Endothelial cell (in vitro differentiated cells): ENCODE data around the gene CLCA1. TPM values are rescaled to one million over a fixed set of nuclear protein-coding genes. Genes with fewer than 3 reads are reported as not detected.

Experiments
- DNase-seq: peaks from one replicate; pipeline ENCODE4 v3.0.0; 2021; ENCODE audit warnings: low spot score
- H3K27ac Mint-ChIP-seq: one replicate; pipeline ENCODE4 v1.8.0; 2021; ENCODE audit warnings: mixed read lengths, inconsistent platforms; ENCODE audit not compliant: unreplicated experiment
- H3K27me3 Mint-ChIP-seq: one replicate; pipeline ENCODE4 v1.8.0; 2021; ENCODE audit warnings: mild to moderate bottlenecking, moderate library complexity, mixed read lengths, inconsistent platforms; ENCODE audit not compliant: unreplicated experiment
- H3K36me3 Mint-ChIP-seq: one replicate; pipeline ENCODE4 v1.8.0; 2021; ENCODE audit warnings: mild to moderate bottlenecking, low read depth, mixed read lengths, inconsistent platforms; ENCODE audit not compliant: unreplicated experiment
- H3K4me1 Mint-ChIP-seq: one replicate; pipeline ENCODE4 v1.8.0; 2021; ENCODE audit warnings: mild to moderate bottlenecking, mixed read lengths, inconsistent platforms; ENCODE audit not compliant: unreplicated experiment
- H3K4me3 Mint-ChIP-seq: one replicate; pipeline ENCODE4 v1.8.0; 2021; ENCODE audit warnings: mild to moderate bottlenecking, mixed read lengths, inconsistent platforms; ENCODE audit not compliant: unreplicated experiment
- H3K9me3 Mint-ChIP-seq: one replicate; pipeline ENCODE4 v1.8.0; 2021; ENCODE audit warnings: mixed read lengths, inconsistent platforms; ENCODE audit not compliant: unreplicated experiment
- total RNA-seq: library from RNA; stranded (reverse); fragmentation: NEBNext Ultra II Directional; extraction: Animal tissue kit (Norgen Biotek cat#: 25700); gene quantifications from one replicate; pipeline ENCODE4 v1.2.1, GENCODE V29; 2021; ENCODE audit not compliant: unreplicated experiment
- TF ChIP-seq, protein P1 (sequence below): fragments of 200-600 bp; sonication (generic); IDR thresholded peaks from one replicate; pipeline ENCODE4 v1.5.0; 2021; ENCODE audit warnings: antibody characterized with exemption; ENCODE audit not compliant: unreplicated experiment

Gene CLCA1
- total RNA-seq, 1 donor from 2014 or later, result not detected

DNA sequence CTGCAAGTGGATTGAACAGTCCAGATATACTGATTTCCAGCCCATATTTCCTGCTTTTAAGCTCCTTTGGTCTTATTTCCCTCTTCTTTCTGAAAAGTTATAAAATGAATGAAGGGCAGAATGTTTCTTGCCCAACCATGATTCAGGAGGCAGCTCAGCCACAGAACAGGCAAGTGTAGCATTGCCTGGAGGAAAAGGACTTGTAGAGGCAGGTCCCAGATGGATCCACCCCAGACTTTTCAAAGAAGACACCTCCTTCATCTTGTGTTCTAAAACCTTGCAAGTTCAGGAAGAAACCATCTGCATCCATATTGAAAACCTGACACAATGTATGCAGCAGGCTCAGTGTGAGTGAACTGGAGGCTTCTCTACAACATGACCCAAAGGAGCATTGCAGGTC lies 44.9 kb upstream of the CLCA1 start, which contains the start of gene CLCA2:
Gene CLCA2 (plus strand): TSS at position 299 of the 400 bp plus-strand sequence. CDS start 77 bp downstream, at position 376.
- H3K27me3 Mint-ChIP-seq, result peaks cover 3% of the 10 kb centered on the region
- H3K4me1 Mint-ChIP-seq, result peaks cover 3% of the 10 kb centered on the region
- TF ChIP-seq, protein P1, sequence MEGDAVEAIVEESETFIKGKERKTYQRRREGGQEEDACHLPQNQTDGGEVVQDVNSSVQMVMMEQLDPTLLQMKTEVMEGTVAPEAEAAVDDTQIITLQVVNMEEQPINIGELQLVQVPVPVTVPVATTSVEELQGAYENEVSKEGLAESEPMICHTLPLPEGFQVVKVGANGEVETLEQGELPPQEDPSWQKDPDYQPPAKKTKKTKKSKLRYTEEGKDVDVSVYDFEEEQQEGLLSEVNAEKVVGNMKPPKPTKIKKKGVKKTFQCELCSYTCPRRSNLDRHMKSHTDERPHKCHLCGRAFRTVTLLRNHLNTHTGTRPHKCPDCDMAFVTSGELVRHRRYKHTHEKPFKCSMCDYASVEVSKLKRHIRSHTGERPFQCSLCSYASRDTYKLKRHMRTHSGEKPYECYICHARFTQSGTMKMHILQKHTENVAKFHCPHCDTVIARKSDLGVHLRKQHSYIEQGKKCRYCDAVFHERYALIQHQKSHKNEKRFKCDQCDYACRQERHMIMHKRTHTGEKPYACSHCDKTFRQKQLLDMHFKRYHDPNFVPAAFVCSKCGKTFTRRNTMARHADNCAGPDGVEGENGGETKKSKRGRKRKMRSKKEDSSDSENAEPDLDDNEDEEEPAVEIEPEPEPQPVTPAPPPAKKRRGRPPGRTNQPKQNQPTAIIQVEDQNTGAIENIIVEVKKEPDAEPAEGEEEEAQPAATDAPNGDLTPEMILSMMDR, result no peak
- no peak for DNase-seq
- no peak within 1 kb of the TSS for H3K4me3 Mint-ChIP-seq
- no peaks in the 10 kb centered on the region for H3K9me3 Mint-ChIP-seq
- no peak within 1 kb of the TSS for H3K27ac Mint-ChIP-seq
- no peaks in the 10 kb centered on the region for H3K36me3 Mint-ChIP-seq

DNA sequence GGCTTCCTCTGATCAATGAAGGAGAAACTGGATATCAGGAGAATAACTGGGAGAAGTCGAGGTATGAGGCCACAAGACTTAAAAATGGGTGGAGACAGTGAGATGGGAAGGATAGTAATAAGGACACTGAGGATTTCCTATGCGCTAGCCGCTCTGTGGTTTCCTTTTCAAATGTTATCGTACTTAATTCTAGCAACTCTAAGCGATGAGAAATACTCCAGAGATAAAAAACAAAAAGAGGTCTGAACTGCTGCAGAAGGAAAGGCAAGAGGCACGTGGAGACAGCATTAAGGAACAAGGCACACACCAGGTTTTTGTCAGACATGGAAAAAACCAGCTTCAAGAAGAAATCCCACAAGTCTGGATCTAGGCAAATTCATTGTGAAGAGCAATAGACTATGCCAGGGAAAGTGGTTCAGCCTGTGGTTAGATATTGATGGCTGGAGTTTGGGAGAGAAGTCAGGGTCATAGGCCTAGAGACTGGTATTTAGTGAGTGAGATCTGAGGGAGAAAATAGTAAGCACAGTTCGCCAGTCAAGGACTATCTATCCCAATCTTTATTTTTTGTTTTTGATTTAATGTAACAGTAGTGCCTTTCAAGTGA lies 39.5 kb upstream of the CLCA1 start:
- TF ChIP-seq, protein P1, result no peak
- DNase-seq, result no peak
- no peaks in the 10 kb centered on the region for H3K27me3 Mint-ChIP-seq
- H3K36me3 Mint-ChIP-seq, result no peaks in the 10 kb centered on the region
- H3K9me3 Mint-ChIP-seq, result no peaks in the 10 kb centered on the region
- H3K4me3 Mint-ChIP-seq, result no peak overlapping the region
- H3K27ac Mint-ChIP-seq, result no peak overlapping the region
- H3K4me1 Mint-ChIP-seq, result no peaks in the 10 kb centered on the region

DNA sequence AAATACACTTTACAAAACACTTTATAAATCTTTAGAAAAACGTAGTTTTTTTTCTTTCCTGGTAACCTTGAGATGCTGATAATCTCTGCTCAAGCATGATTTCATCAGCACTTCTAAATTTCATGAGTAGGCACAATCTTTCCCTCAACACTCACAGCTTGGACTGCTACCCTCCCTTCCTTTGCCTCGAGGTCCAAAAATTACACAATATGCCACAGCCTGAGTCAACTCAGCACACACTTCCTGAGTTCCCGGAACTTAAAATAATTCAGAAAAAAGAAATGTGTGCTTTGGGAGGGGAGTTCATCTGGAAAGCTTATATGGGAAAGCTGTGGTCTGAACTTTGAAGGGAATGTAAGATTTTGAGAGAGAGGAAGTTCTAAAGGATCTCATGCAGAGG lies 38.9 kb upstream of the CLCA1 start:
- Mint-ChIP-seq H3K36me3 (no peaks in the 10 kb centered on the region), H3K9me3 (no peaks in the 10 kb centered on the region), H3K4me1 (no peaks in the 10 kb centered on the region), H3K27me3 (no peaks in the 10 kb centered on the region), H3K27ac (no peak overlapping the region), H3K4me3 (no peak overlapping the region)
- TF ChIP-seq, protein P1, result no peak
- DNase-seq, result no peak

DNA sequence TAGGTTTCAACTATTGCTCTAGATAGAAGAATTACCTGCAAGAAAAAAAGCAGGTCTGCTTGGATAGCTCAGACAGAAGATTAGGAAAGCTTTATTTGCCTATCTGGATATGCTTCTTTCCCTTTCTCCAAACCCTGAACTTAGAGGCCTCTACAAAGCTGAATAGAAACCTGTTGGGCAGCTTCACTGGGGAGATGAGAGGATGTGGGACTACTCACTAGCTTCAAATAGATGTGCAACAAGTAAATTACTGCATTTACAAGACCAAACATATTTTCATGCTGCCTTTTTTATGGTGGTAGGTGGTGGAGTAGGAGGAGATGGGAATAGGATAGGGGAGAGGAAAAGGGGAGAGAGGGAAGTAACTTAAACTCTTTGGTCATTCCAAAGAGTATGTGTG lies 38.4 kb upstream of the CLCA1 start:
- H3K27me3 Mint-ChIP-seq, result no peaks in the 10 kb centered on the region
- H3K4me3 Mint-ChIP-seq, result no peak overlapping the region
- H3K27ac Mint-ChIP-seq, result no peak overlapping the region
- H3K9me3 Mint-ChIP-seq, result no peaks in the 10 kb centered on the region
- TF ChIP-seq, protein P1, result no peak
- H3K4me1 Mint-ChIP-seq, result no peaks in the 10 kb centered on the region
- H3K36me3 Mint-ChIP-seq, result no peaks in the 10 kb centered on the region
- no peak for DNase-seq

DNA sequence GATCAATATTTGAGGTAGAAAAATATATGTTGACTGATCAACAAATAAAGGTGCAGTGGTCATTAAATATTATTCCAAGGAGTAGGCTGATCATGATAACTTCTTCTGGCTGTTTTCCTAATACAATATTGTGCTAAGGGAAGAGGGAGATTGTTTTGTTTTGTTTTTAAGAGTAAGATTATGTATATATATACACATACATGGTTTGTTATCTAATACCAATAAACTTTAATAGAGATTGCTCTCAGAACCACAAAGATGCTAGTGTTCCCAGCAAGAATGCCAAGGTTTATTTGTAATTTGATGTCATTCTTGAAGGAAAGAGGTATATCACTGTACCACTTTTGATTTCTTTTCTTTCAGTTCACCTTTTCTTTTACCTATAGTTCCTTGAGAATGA lies 34.7 kb upstream of the CLCA1 start:
- Mint-ChIP-seq H3K9me3 (no peaks in the 10 kb centered on the region), H3K4me1 (no peaks in the 10 kb centered on the region), H3K36me3 (no peaks in the 10 kb centered on the region), H3K27me3 (no peaks in the 10 kb centered on the region), H3K4me3 (no peak overlapping the region), H3K27ac (no peak overlapping the region)
- no peak for DNase-seq
- TF ChIP-seq, protein P1, result no peak
